Prostate gland (tissue), 2 donors: Measurements from ENCODE around the gene CSF2. TPM values are rescaled to one million over a fixed set of nuclear protein-coding genes. Genes with fewer than 3 reads are reported as not detected.
"Not testable (repeated sequence)": the region's sequence is repeated elsewhere in the genome, so short reads cannot be mapped to it uniquely, and the experiment has no call there.

ENCODE experiments used
- DNase-seq: peaks from one replicate; pipeline ENCODE4 v3.0.0-alpha.2; 2019; ENCODE audit warnings: low spot score
- H3K27ac ChIP-seq, 2 donors: fragments of 200-600 bp; sonication (generic); 2 replicates each; pipeline ENCODE4 v1.5.1; 2017 to 2019
- H3K27me3 ChIP-seq: fragments of 200-600 bp; sonication (generic); replicated peaks from 2 replicates; pipeline ENCODE4 v1.5.1; 2019; ENCODE audit not compliant: insufficient read depth
- H3K36me3 ChIP-seq, 2 donors: fragments of 200-600 bp; sonication (generic); 1 replicate in 1 of 2; 2 replicates in 1 of 2; pipeline versions ENCODE4 v1.5.1 to v1.8.1; 2017 to 2019
- H3K4me1 ChIP-seq: fragments of 200-600 bp; sonication (generic); replicated peaks from 2 replicates; pipeline ENCODE4 v1.5.1; 2019
- H3K4me3 ChIP-seq, 2 donors: fragments of 200-600 bp; sonication (generic); 2 replicates each; pipeline ENCODE4 v1.5.1; 2017 to 2019
- H3K9me3 ChIP-seq: fragments of 200-600 bp; sonication (generic); 2 replicates; pipeline ENCODE4 v1.5.1; 2017
- CTCF ChIP-seq, 4 experiments: fragments of 200-600 bp in 2 of 4; fragments of 450-650 bp in 2 of 4; sonication (generic) in 2 of 4; IDR thresholded peaks; 1 replicate in 3 of 4; 2 replicates in 1 of 4; pipeline ENCODE4 v1.5.1; 2016 to 2019; ENCODE audit warnings: antibody characterized with exemption in 4 of 4, mild to moderate bottlenecking in 2 of 4, moderate library complexity in 2 of 4
- POLR2A ChIP-seq: fragments of 450-650 bp; IDR thresholded peaks from one replicate; pipeline ENCODE4 v1.6.1; 2016; ENCODE audit warnings: antibody characterized with exemption, mild to moderate bottlenecking
- POLR2AphosphoS5 ChIP-seq: sonication (generic); formaldehyde crosslinking; IDR thresholded peaks from one replicate; pipeline ENCODE4 v1.6.1; 2017; ENCODE audit warnings: antibody characterized with exemption
- WGBS: methylation state at CpG from one replicate; pipeline ENCODE4 v1.1.5; 2018; 5-methylcytosine and 5-hydroxymethylcytosine counted together
- intact Hi-C: fragments of 100-400 bp; cut with DNase I; formaldehyde crosslinking; loops from one replicate; pipeline ENCODE4 v1.14.2; 2022
- total RNA-seq, 2 donors: library from RNA; depleted of rRNA; stranded (reverse); fragments of >200 nt; gene quantifications; one replicate each; pipeline ENCODE4 v1.1.0, GENCODE V29; 2016

Gene CSF2
- total RNA-seq, 2 donors from 2014 or later: not detected

GRCh38 chr5:132104556-132104955, 31.0 kb downstream of the CSF2 start:
- no peak overlapping the region for H3K4me3 ChIP-seq
- H3K27ac ChIP-seq: no peak overlapping the region
- no peaks in the 10 kb centered on the region for H3K4me1 ChIP-seq
- no peaks in the 10 kb centered on the region for H3K27me3 ChIP-seq
- H3K9me3 ChIP-seq: no peaks in the 10 kb centered on the region
- no peaks in the 10 kb centered on the region for H3K36me3 ChIP-seq
- intact Hi-C loops: no loop called here
- no peak for TF ChIP-seq CTCF (IDR thresholded peaks at IDR 0.05)
- no peak for TF ChIP-seq POLR2A
- TF ChIP-seq POLR2AphosphoS5: no peak
- no peak for DNase-seq

GRCh38 chr5:132105688-132106087, 32.1 kb downstream of the CSF2 start:
- Histone ChIP-seq H3K36me3 (no peaks in the 10 kb centered on the region), H3K27ac (no peak overlapping the region), H3K4me1 (no peaks in the 10 kb centered on the region), H3K4me3 (no peak overlapping the region), H3K27me3 (no peaks in the 10 kb centered on the region), H3K9me3 (no peaks in the 10 kb centered on the region)
- intact Hi-C loops: no loop called here
- no peak for TF ChIP-seq POLR2A
- WGBS: 82% methylated on average over 3 of the region's 3 CpGs
- no peak for DNase-seq

DNA sequence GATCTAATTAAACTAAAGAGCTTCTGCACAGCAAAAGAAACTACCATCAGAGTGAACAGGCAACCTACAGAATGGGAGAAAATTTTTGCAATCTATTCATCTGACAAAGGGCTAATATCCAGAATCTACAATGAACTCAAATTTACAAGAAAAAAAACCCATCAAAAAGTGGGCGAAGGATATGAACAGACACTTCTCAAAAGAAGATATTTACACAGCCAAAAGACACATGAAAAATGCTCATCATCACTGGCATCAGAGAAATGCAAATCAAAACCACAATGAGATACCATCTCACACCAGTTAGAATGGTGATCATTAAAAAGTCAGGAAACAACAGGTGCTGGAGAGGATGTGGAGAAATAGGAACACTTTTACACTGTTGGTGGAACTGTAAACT, 34.9 kb downstream of the CSF2 start:
- H3K9me3 ChIP-seq, DNase-seq, H3K4me1 ChIP-seq, H3K36me3 ChIP-seq, H3K4me3 ChIP-seq, H3K27me3 ChIP-seq, intact Hi-C loops, H3K27ac ChIP-seq: not testable (repeated sequence)
- 94% methylated on average over 1 of the region's 1 CpG for WGBS

DNA sequence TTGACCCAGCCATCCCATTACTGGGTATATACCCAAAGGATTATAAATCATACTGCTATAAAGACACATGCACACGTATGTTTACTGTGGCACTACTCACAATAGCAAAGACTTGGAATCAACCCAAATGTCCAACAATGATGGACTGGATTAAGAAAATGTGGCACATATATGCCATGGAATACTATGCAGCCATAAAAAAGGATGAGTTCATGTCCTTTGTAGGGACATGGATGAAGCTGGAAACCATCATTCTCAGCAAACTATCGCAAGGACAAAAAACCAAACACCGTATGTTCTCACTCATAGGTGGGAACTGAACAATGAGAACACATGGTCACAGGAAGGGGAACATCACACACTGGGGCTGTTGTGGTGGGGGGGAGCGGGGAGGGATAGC, 35.4 kb downstream of the CSF2 start:
- intact Hi-C loops, H3K4me1 ChIP-seq: not testable (repeated sequence)
- 93% methylated on average over 4 of the region's 4 CpGs for WGBS

DNA sequence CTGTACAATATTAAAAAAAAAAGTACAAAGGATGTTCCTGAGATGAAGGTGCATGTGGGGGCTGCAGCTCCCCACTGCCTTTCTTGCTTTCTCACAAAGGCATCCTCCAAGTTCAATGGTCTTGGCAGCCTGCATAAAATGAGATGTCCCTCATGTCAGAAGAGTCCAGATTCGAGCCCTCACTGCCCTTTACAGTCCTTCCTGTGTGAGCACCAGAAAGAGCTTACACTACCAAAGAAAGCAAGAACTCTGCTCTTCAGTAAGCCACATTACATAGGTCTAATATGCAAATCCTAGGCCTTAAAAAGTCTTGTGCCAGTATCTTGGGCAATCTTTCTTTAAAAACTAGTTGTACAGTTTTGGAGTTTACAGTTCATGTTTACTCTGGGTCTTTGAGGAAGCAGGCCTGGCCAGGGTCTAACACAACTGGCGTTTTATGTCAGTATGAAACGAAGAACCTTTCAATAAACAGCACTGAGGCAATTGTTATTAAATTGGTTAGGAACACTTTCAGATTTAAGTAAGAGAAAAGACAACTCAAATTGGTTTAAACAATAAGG, 36.0 kb downstream of the CSF2 start:
- intact Hi-C loops: no loop called here
- no peaks in the 10 kb centered on the region for H3K36me3 ChIP-seq
- H3K4me1 ChIP-seq: no peaks in the 10 kb centered on the region
- H3K4me3 ChIP-seq: no peak overlapping the region
- H3K27ac ChIP-seq: no peak overlapping the region
- 53% methylated on average over 3 of the region's 3 CpGs for WGBS
- H3K27me3 ChIP-seq: no peaks in the 10 kb centered on the region
- no peaks in the 10 kb centered on the region for H3K9me3 ChIP-seq
- TF ChIP-seq POLR2A: no peak
- TF ChIP-seq CTCF (IDR thresholded peaks at IDR 0.05): no peak
- TF ChIP-seq POLR2AphosphoS5: no peak
- no peak for DNase-seq

More for the DNA sequence above, 35.4 kb downstream of the CSF2 start:
- DNase-seq, H3K27me3 ChIP-seq, H3K4me3 ChIP-seq, H3K9me3 ChIP-seq, H3K36me3 ChIP-seq, H3K27ac ChIP-seq: not testable (repeated sequence)

GRCh38 chr5:132110195-132110594, 36.6 kb downstream of the CSF2 start:
- no peak overlapping the region for H3K4me3 ChIP-seq
- TF ChIP-seq POLR2A (no peak), CTCF (IDR thresholded peaks at IDR 0.05) (no peak), POLR2AphosphoS5 (no peak)
- WGBS: 57% methylated on average over 3 of the region's 3 CpGs

More at GRCh38 chr5:132110195-132110594, 36.6 kb downstream of the CSF2 start:
- Histone ChIP-seq H3K27ac (no peak overlapping the region), H3K27me3 (no peaks in the 10 kb centered on the region), H3K36me3 (no peaks in the 10 kb centered on the region), H3K4me1 (no peaks in the 10 kb centered on the region), H3K9me3 (no peaks in the 10 kb centered on the region)
- no peak for DNase-seq
- intact Hi-C loops: no loop called here
